HG03039 (cell line): ENCODE results near the gene NRP1.
"Not testable (repeated sequence)": the region's sequence is repeated elsewhere in the genome, so short reads cannot be mapped to it uniquely, and the experiment has no call there.

Source experiments
- ATAC-seq: cut with Tn5 transposase; IDR thresholded peaks from one replicate; pipeline ENCODE4 v1.9.1; 2021; ENCODE audit warnings: mild to moderate bottlenecking, moderate library complexity; ENCODE audit not compliant: unreplicated experiment

NRP1 gene

DNA sequence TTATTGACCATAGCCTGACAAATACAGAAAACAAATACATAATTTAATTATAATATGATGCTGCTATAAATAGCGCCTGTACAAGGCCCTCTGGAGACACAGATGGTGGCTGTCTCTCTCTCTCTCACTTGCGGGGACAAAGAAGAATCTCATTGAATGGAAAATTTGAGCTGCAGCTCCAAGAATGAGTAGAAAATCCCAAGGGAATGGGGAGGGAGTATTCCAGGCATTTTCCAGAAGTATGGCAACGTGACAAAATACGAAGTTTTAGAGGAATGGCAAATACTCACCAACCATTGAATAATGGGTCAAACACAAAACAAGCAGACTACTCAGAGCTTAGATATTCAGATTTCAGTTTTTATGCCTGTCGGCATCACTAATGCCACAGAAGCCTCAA, 179.9 kb downstream of the NRP1 start:
- no peak for ATAC-seq

GRCh38 chr10:33153968-33154327, 180.5 kb downstream of the NRP1 start:
- no peak for ATAC-seq

GRCh38 chr10:33153251-33153967, 181.1 kb downstream of the NRP1 start:
- ATAC-seq: no peak

DNA sequence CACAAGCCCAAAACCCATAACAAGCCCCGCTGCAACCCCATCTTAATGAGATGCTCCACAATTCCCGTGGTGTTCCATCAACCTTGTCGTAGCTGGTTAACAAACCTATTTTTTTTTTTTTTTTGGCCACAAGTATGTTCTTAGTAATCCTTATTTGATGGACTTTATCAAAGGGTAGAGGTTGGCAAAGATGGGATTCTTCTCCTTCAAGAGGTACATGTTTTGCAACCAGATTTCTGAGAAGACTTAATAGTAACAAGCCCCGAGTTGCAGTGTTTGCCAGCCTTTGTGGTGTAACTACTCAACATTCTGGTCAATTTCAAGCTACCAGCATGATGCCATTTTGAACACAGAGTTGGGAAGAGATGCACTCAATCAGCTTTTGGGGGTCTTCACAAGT, 181.7 kb downstream of the NRP1 start:
- ATAC-seq: no peak

DNA sequence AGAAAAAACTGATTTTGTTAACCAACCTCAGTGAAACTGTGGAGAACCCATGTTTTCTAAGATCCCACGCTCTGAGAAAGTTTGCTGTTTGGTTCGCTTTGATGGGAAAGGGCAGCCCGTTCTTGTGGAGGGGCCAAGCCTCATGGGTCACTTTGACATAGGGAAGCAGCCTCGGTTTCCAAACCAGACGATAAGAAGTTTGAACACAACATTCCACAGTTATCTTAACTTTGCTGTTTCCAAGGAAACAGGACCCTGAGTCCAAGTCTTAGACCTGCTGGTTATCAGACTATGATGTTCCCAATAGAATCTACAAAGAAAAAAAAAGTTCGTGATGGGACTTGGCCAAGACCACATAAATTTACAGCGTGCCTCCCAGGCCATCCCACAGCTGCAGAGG, 182.3 kb downstream of the NRP1 start:
- ATAC-seq: no peak

DNA sequence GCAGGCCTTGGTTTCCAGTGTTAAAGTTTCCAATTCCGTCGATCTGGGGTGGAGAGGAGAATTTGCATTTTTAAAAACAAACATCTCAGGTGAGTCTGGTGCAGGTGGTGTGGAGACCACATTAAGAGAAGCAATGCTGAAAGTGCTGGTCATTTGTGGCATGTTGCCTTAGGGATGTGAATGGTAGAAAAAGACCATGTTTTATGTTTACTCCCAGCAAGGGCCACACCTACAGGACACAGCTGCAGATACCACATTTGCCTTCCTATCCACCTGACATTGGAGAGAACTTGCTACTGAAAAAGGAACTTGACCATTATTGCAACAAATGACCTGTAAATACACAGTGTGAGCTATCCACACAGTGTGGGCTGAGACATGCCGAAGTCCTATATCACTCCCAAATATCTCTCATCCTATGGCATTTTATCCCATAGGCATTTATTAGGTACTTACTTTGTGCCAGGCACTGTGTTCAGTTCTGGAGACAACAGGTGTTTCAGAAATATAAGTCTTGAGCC, 183.1 kb downstream of the NRP1 start:
- no peak for ATAC-seq

DNA sequence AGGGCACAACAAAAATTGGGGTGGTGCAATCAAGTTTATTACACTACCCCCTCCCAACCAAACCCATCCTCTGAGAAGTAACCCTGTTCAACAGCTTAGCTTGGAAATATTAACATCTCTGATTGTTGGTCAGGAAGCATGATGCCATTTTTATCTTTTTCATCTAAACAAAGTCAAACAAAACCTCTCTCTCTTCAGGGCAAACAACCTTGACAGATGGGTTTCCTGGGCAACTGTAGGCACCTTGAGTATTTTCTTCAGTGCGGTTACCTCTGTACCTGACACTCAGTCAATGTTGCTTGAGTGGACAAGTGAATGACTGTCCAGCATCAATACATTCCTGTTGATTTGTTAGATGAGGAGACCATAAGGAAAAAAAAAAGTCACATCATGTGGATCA, 183.6 kb downstream of the NRP1 start:
- no peak for ATAC-seq

DNA sequence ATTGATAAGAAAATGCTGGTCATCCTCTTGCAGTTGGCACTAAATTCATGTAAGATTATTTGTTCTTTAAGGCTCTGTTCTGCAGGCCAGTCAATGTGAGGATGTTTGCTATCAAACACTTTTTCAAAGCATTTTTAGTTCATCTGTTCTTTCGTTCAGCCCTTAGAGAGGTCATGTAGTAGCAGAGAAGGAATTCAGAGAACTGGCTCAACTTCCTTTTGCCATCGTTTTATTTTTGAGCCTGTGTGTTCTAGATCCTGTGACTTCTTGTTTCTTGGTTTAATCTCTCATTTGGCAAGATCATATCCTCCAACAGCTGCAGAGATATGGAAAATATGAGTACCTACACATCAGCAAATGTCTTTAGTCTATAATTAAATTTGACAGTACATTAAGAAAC, 184.3 kb downstream of the NRP1 start:
- ATAC-seq: no peak

DNA sequence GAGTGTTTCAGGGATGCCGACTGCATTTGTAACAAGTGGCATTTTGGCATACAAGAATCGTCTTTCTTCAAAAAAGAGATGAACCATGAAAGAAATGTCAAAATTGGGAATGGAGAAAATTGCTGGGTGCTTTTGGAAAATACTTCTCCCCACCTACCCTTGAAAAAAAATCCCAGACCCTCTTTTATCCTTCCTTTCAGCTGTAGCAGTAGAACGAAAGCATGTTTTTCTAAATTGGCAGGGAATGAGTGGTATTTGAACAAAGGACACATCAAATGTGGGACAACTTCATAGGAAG, 187.5 kb downstream of the NRP1 start:
- ATAC-seq: no peak

DNA sequence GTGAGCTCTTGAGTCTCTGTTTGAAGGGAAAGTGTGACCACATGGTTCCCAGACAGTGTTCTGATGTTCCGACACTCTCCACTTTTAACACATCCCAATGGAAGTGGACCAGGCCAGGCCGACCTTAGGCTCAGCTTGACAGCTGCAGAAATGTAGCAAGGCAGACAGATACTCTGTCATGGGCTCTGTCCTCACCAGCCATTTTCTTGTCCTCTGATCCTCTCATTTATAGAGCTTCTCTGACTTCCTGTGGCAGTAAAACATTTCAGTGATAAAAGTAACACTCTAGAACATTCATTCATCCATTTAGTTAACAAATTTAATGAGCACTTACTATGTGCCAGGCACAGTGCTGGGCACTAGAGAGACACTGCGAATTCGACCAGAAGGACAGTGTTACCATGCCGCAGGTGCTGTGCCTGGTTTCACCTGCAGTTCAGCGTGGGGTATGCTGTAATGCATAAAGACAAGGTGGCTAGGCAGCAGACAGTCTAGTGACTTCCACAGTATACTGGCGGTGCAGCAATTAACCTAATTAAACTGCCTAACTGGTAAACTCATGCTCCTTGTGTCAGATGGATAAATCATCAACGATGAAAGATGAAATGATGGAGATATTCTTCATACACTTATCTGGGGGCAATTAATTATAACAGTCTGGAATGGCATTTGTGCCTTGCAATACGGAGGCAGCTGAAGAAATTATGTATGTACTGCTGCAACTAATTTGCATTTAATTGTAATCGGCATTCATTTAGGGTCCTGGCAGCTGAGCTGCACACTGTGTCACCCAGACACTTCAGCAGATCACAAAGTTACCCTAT, 188.1 kb downstream of the NRP1 start:
- ATAC-seq: no peak

DNA sequence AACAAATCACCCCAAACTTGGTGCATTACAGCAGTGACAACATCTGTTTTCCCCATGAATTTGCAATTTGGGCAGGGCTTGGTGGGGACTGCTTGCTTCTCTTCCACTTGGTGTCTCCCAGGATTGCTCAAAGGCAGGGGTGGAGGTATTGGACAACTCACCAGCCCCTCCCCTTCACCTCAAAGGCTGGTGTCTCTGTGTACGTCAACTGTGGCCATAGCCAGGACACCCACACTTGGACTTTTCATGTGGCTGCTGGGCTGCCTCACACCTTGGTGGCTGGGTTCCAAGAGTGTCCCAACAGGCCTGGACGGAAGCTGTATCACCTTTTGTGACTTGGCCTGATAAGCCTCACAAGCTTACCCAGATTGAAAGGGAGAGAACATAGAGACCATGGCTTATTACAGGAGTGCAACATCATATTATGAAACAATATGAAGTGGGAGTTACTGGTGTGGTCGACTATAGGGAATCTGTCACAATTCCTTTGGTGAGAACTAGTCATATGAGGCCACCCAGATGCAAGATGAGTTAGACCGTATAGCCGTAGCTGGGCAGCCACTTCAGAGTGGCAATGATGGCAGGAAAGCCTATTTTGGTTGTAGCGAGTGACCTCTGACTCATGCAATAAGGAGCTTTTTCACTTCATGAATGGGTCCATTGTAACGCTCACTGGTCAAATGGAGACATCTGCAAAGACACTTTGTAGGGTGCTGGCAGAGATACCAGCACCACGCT, 188.8 kb downstream of the NRP1 start:
- ATAC-seq: no peak

DNA sequence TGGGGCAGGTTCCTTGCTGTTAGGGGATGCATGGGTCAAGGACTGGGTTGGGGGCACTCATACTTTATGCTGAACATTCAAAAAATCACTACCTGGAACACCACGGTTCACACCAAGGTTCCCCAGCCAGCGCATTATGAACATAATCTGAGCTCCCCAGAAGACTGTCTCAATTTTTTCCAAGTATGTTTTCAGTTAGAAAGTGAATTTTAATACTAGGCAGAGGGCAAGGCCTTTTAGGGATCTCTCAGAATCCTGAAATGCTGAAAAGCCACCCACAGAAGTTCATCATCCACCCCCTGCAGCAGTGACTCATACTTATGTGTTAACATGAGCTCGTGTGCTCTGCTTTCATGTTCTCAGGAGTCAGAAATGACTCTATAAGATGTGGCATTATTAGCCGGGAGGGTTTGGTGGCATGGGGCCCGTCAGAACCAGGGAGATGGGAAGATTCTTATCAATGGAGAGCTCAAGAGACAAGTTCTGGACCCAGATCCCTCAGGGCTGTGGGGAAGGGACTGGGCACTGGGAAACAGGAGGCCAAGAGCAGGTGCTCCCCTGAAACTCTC, 191.2 kb downstream of the NRP1 start:
- ATAC-seq: no peak

GRCh38 chr10:33142295-33142694, 192.2 kb downstream of the NRP1 start:
- no peak for ATAC-seq

DNA sequence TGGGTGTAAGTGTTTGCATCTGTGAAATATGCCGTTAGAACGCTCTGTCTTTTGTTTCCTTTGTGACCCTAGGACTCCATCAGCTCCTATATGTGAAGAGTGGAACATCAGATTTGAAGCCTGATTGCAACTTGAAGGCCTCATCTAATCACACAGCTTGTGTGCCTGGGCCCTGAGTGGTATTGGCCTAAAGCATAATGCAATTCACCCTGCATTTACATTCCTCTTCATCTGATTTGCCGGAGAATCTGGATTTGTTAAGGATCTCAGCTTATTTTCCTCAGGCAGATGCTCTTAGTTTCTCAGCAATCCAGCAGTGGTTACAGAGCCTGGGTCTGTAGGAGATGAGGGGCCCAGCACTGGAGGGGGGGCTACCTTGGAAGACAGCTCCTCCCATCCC, 193.2 kb downstream of the NRP1 start:
- ATAC-seq: no peak

GRCh38 chr10:33139181-33139646, 195.3 kb downstream of the NRP1 start:
- ATAC-seq: no peak

GRCh38 chr10:33138686-33139085, 195.8 kb downstream of the NRP1 start:
- ATAC-seq: not testable (repeated sequence)

GRCh38 chr10:33137356-33138005, 197.0 kb downstream of the NRP1 start:
- no peak for ATAC-seq

DNA sequence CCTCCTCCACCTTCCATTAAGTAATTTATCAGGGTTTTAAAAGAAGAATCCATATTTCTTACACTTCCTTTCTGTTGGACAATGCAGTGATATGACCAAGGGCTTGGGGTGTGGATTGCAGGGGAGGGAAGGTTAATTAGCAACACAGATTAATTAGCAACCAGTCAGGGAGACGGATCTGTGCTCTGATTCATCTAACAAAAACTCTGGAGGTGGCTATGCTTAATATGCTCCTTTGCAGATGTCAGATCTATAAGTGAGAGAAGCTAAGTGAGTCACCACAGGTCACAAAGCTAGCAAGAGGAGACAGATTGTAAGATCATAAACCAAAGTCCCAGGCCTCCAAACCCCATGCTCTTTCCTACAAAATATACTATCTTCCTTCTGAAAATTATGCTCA, 197.7 kb downstream of the NRP1 start:
- no peak for ATAC-seq

- ATAC-seq: no peak
Measured at GRCh38 chr10:33136271-33136670, 198.2 kb downstream of the NRP1 start.

DNA sequence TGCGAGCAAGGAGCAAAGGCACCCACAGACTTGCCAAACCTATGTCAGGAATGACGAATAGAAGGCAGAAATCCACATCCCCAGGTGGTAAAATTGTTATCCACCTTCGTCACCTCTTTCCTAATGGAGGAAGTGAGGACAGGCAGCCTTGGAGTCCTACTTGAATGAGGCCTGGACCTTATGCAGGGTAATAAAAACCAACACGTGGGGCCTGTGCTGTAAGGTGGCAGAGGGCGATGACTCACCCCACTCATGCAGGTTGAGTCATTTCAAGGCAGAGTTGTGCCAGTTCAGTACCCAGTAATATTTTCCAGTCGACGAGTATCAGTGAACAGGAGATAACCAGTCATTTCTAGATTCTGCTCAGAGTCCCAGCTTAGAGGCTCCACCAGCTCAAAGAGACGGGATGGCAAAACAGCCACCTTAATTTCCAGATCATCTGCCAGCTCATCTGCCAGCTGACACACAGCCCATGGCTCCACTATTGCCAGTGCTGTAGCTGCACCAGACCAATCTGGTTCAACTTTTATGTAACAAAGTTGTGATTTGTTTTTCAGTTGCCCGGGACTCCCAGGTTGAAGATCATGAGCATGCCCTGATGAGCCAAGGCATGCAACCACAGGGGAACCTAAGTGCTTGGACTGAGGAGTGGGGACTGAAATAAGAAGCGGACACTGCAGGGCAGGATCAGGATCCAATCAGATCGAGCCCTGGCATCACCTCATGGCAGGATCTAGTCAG, 200.3 kb downstream of the NRP1 start:
- ATAC-seq: no peak
